Adrenal gland (tissue), 5 donors: ENCODE data around the gene SERTAD3.

Experiments
- CTCF ChIP-seq, 6 experiments: fragments of 450-650 bp in 4 of 6; fragments of 200-600 bp in 2 of 6; sonication (generic) in 1 of 6; IDR thresholded peaks; 1 replicate in 5 of 6; 2 replicates in 1 of 6; pipeline versions ENCODE4 v1.5.1 to v1.8.0; 2016 to 2021; ENCODE audit warnings: antibody characterized with exemption in 6 of 6, mild to moderate bottlenecking in 2 of 6, moderate library complexity in 1 of 6
- POLR2A ChIP-seq, 2 donors: fragments of 450-650 bp; IDR thresholded peaks; one replicate each; pipeline ENCODE4 v1.6.1; 2017; ENCODE audit warnings: antibody characterized with exemption in 2 of 2, mild to moderate bottlenecking in 2 of 2, moderate library complexity in 1 of 2
- donor health status: DM: no; HTN: no; CAD: no.

GRCh38 chr19:40396886-40397567, 47.1 kb downstream of the SERTAD3 start:
- TF ChIP-seq CTCF (IDR thresholded peaks at IDR 0.05) (no peak), POLR2A (IDR thresholded peaks at IDR 0.05) (no peak)
